Breast epithelium (tissue), 3 donors: ENCODE measurements around the gene WAS.

ENCODE experiments used
- CTCF ChIP-seq, 3 donors: fragments of 450-650 bp; IDR thresholded peaks; one replicate each; pipeline ENCODE4 v1.5.1; 2016 to 2017; ENCODE audit warnings: antibody characterized with exemption in 3 of 3, mild to moderate bottlenecking in 3 of 3, moderate library complexity in 3 of 3
- POLR2A ChIP-seq: fragments of 450-650 bp; IDR thresholded peaks from one replicate; pipeline ENCODE4 v1.6.1; 2016; ENCODE audit warnings: antibody characterized with exemption, mild to moderate bottlenecking, moderate library complexity
- POLR2AphosphoS5 ChIP-seq, 3 donors: sonication (generic); formaldehyde crosslinking; IDR thresholded peaks; one replicate each; pipeline ENCODE4 v1.6.1; 2017; ENCODE audit warnings: antibody characterized with exemption in 3 of 3

DNA sequence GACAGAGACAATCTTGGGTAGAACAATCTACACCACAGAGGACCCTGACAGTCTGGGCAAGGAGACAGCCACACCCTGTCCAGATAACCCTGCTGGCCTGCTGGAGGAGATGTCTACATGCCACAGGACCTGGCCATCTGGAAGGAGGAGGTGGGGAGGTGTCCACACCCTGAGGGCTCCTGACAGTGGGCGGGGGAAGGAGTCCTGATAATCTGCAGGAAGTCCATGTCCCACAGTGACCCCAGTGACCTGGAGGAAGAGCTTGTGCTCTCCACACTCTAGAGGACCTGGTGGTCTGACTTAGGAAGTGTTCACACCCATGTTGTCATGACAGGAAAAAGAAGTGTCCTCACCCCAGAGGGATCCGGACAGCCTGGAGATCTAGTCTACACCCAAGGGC lies 18.4 kb downstream of the WAS start:
- no peak for TF ChIP-seq POLR2A
- TF ChIP-seq CTCF (IDR thresholded peaks at IDR 0.05) = no peak
- TF ChIP-seq POLR2AphosphoS5 (IDR thresholded peaks at IDR 0.05) = no peak
